Measurements from ENCODE around the gene ZNF124.

Gene ZNF124

DNA sequence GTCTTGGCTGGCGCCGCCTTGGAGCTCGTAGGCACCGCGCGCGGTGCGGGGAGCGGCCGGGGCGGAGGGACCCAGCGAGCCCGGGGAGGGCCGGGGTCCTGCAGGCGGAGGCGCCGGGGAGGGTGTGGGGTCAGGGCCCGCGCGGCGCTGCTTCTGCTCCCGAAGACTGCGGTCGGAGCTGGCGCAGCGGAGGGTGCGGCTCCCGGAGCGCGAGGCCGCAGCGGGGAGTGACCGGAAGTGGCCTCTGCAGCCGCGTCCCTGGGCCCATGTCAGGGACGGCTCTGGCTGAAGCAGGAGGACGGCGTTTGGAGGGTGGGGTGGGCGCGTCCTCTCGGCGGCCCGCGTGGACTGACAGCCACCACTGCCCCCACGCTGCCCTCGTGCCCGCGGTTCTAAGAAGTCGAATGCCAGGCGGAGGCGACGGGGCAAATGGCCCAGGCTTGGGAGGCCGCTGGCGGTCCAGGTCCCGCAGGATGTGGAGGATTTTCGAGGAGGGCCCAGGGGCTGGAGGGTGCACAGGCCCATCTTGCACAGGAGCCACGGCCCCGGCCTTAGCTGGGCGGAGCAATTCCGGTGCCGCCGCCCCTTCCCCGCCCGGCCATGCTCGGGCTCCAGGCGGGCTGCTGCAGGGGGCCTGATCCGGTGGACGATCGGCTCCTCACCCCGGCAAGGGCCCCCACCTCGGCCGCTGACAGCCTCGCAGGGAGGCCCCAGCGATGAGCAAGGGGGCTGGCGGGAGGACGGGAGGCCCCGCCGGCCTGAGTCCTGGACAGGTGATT lies 59.9 kb downstream of the ZNF124 start:
- peak in 2 of 6 experiments; percentile 6 to 15 for DNase-seq

DNA sequence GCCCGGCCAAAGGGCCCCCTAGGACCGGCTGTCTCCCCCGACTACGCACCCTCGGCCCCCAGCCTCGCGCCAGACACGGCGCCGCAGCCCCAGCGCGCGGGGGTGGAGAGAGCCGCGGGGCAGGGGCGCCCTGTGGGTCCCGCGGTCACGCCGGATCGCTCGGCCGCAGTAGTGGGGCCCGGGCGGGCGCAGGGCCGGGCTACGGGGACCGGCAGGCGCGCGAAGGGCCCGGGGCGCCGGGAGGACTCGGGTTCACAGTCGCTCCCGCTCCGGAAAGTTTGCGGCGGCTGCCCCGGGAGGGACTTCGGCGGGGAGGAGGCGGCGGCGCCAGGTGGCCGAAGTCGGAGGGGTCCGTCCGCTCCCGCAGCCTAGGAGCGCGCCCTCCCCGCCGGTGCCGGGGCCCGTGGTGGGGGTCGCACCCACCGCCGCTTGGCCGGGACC lies 60.5 kb downstream of the ZNF124 start:
- peak in 2 of 6 experiments; percentile 7 to 21 for DNase-seq

DNA sequence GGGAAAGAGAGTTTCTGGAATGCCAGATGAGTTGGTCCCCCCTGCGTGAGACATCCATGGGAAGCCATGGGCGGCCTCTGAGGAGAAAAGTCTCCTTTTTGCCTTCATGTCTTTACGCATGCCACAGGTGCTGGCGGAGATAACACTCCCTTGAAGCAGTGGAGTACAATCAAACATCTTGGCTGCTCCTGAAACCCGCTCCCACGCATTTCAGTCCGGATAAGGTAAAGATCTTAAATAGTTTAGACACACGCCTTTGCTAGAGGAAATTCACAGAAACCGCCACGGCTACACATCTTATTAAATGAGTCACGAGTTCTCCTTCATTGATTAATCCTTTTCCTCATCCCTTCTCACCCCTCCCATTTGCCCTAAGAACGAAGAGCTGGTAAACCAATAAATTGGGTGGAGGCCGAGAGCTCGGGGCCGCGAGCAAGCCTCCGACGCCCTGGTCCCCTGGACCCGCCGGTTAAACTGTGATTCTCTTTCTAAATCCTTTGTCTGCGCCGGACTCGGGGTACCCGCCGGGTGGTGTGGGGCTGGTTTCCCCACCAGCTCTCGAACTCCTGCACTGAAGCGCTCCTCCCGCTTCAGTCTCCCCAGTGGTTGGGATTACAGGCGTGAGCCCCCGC lies 61.1 kb downstream of the ZNF124 start:
- peak in 2 of 6 experiments; percentile 36 to 59 for DNase-seq

DNA sequence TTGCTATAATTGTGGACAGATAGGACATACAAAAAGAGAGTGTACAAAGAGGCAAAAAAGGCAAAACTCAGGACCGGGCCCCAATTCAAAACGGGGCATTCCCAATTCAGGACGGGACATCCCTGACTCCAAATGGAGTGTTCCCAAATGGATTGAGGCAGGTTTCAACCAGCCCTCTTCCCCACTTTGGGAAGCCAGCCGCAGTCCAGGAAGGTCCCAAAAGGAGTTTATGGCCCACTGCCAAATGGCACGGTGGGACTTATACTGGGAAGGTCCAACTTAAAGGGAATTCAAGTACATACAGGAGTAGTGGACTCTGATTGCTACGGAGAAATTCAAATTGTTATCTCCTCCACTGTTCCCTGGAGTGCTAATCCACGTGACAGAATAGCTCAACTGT lies 64.1 kb downstream of the ZNF124 start:
- DNase-seq = no peak

GRCh38 chr1:247105966-247106365 lies 65.9 kb downstream of the ZNF124 start:
- no peak for DNase-seq
